Prostate gland (tissue), 2 donors: ENCODE data around the gene SPIN1. TPM values are rescaled to one million over a fixed set of nuclear protein-coding genes. Genes with fewer than 3 reads are reported as not detected.

Experiments
- DNase-seq: peaks from one replicate; pipeline ENCODE4 v3.0.0-alpha.2; 2019; ENCODE audit warnings: low spot score
- H3K27ac ChIP-seq, 2 donors: fragments of 200-600 bp; sonication (generic); 2 replicates each; pipeline ENCODE4 v1.5.1; 2017 to 2019
- H3K27me3 ChIP-seq: fragments of 200-600 bp; sonication (generic); replicated peaks from 2 replicates; pipeline ENCODE4 v1.5.1; 2019; ENCODE audit not compliant: insufficient read depth
- H3K36me3 ChIP-seq, 2 donors: fragments of 200-600 bp; sonication (generic); 1 replicate in 1 of 2; 2 replicates in 1 of 2; pipeline versions ENCODE4 v1.5.1 to v1.8.1; 2017 to 2019
- H3K4me1 ChIP-seq: fragments of 200-600 bp; sonication (generic); replicated peaks from 2 replicates; pipeline ENCODE4 v1.5.1; 2019
- H3K4me3 ChIP-seq, 2 donors: fragments of 200-600 bp; sonication (generic); 2 replicates each; pipeline ENCODE4 v1.5.1; 2017 to 2019
- H3K9me3 ChIP-seq: fragments of 200-600 bp; sonication (generic); 2 replicates; pipeline ENCODE4 v1.5.1; 2017
- CTCF ChIP-seq, 4 experiments: fragments of 200-600 bp in 2 of 4; fragments of 450-650 bp in 2 of 4; sonication (generic) in 2 of 4; IDR thresholded peaks; 1 replicate in 3 of 4; 2 replicates in 1 of 4; pipeline ENCODE4 v1.5.1; 2016 to 2019; ENCODE audit warnings: antibody characterized with exemption in 4 of 4, mild to moderate bottlenecking in 2 of 4, moderate library complexity in 2 of 4
- POLR2A ChIP-seq: fragments of 450-650 bp; IDR thresholded peaks from one replicate; pipeline ENCODE4 v1.6.1; 2016; ENCODE audit warnings: antibody characterized with exemption, mild to moderate bottlenecking
- POLR2AphosphoS5 ChIP-seq: sonication (generic); formaldehyde crosslinking; IDR thresholded peaks from one replicate; pipeline ENCODE4 v1.6.1; 2017; ENCODE audit warnings: antibody characterized with exemption
- WGBS: methylation state at CpG from one replicate; pipeline ENCODE4 v1.1.5; 2018; 5-methylcytosine and 5-hydroxymethylcytosine counted together
- intact Hi-C: fragments of 100-400 bp; cut with DNase I; formaldehyde crosslinking; loops from one replicate; pipeline ENCODE4 v1.14.2; 2022
- total RNA-seq, 2 donors: library from RNA; depleted of rRNA; stranded (reverse); fragments of >200 nt; gene quantifications; one replicate each; pipeline ENCODE4 v1.1.0, GENCODE V29; 2016

Gene SPIN1
- total RNA-seq, 2 donors from 2014 or later = 74.5 to 98.5 TPM

- TF ChIP-seq POLR2A (no peak), POLR2AphosphoS5 (no peak), CTCF (IDR thresholded peaks at IDR 0.05) (no peak)
- intact Hi-C loops = no loop called here
- no peak overlapping the region for H3K4me3 ChIP-seq
- no peaks in the 10 kb centered on the region for H3K27me3 ChIP-seq
- 96% methylated on average over 4 of the region's 4 CpGs for WGBS
- no peaks in the 10 kb centered on the region for H3K36me3 ChIP-seq
- H3K27ac ChIP-seq = no peak overlapping the region
- no peak for DNase-seq
- H3K9me3 ChIP-seq = no peaks in the 10 kb centered on the region
- no peaks in the 10 kb centered on the region for H3K4me1 ChIP-seq
Observed at GRCh38 chr9:88522360-88522759, 134.1 kb downstream of the SPIN1 start.

- no peaks in the 10 kb centered on the region for H3K4me1 ChIP-seq
- no peak overlapping the region for H3K4me3 ChIP-seq
- H3K27ac ChIP-seq = no peak overlapping the region
- no peak for TF ChIP-seq CTCF (IDR thresholded peaks at IDR 0.05)
- no peak for TF ChIP-seq POLR2AphosphoS5
- TF ChIP-seq POLR2A = no peak
- no peaks in the 10 kb centered on the region for H3K9me3 ChIP-seq
- no peaks in the 10 kb centered on the region for H3K36me3 ChIP-seq
- WGBS = 86% methylated on average over 3 of the region's 3 CpGs
- DNase-seq = no peak
- H3K27me3 ChIP-seq = no peaks in the 10 kb centered on the region
- intact Hi-C loops = no loop called here
Observed at GRCh38 chr9:88523056-88523455, 134.8 kb downstream of the SPIN1 start.

GRCh38 chr9:88524911-88525310 is 136.7 kb downstream of the SPIN1 start:
- H3K9me3 ChIP-seq = no peaks in the 10 kb centered on the region
- intact Hi-C loops = no loop called here
- no peak overlapping the region for H3K4me3 ChIP-seq
- no peaks in the 10 kb centered on the region for H3K36me3 ChIP-seq
- H3K27ac ChIP-seq = no peak overlapping the region
- H3K27me3 ChIP-seq = no peaks in the 10 kb centered on the region
- TF ChIP-seq POLR2A (no peak), POLR2AphosphoS5 (no peak), CTCF (IDR thresholded peaks at IDR 0.05) (no peak)
- 86% methylated on average over 8 of the region's 8 CpGs for WGBS
- no peaks in the 10 kb centered on the region for H3K4me1 ChIP-seq
- DNase-seq = no peak

- Histone ChIP-seq H3K9me3 (no peaks in the 10 kb centered on the region), H3K36me3 (no peaks in the 10 kb centered on the region), H3K27me3 (no peaks in the 10 kb centered on the region), H3K4me3 (no peak overlapping the region), H3K27ac (no peak overlapping the region), H3K4me1 (no peaks in the 10 kb centered on the region)
- intact Hi-C loops = no loop called here
- DNase-seq = no peak
- 74% methylated on average over 7 of the region's 7 CpGs for WGBS
- TF ChIP-seq POLR2A (no peak), CTCF (IDR thresholded peaks at IDR 0.05) (no peak), POLR2AphosphoS5 (no peak)
Observed at GRCh38 chr9:88527618-88528017, 139.4 kb downstream of the SPIN1 start.

Other genes starting within 250 kb of the SPIN1 start
- under 1 TPM in 1 of 2 donors, not detected in 1; 0.28 TPM for gene SPATA31C2, start 250.0 kb upstream of the SPIN1 start, total RNA-seq
- 1 to 10 TPM in 1 of 2 donors, under 1 TPM in 1; 0.68 to 1.9 TPM for gene NXNL2, start 146.7 kb downstream of the SPIN1 start, total RNA-seq